NCI-H1694 (cell line): ENCODE results near the gene PRR20G.
"Not testable (repeated sequence)": the region's sequence is repeated elsewhere in the genome, so short reads cannot be mapped to it uniquely, and the experiment has no call there.

Source experiments
- DNase-seq: peaks from one replicate; lab custom pipeline; 2025; lab: John Stamatoyannopoulos, UW

PRR20G gene

DNA sequence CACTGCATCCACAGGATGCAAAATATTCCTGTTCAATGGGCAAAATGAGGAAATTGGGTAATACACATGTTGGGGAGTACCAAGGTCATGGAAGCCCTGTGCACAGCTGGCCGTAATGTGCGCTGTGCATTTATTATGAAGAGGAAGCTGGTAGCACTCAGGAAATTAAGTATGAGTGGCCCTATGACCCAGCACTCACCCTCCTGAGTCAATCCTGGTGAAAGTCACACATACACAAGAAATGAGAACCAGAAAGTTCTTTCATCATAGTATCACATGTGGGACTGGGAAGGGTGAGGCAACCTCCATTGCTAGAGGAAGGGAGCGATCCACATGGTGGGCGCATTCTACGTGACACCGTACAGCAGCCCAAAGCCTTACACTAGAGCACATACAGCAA, 11.4 kb upstream of the PRR20G start:
- DNase-seq, result no peak

GRCh38 chr3:127296959-127297358, 9.1 kb upstream of the PRR20G start:
- no peak for DNase-seq

DNA sequence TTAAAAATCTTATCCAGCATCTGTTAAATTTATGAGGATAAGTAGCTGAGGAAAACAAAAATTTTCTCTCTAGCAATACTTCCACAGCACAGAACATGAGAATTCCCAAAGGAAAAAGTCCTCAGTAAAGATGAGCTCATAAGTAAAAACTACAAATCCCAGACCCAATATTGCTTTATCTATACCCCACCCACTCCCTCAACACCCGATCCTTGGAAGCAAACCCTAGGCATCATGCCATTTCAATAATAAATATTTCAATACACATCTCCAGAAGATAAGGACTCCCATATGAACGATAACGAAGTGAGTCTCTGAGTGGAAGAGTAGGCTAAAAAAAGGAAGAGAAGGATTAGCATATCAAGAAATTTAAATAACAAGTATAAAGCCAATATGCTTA, 8.3 kb upstream of the PRR20G start:
- DNase-seq, result no peak

- not testable (repeated sequence) for DNase-seq
These were observed 5.8 kb upstream of the PRR20G start for GRCh38 chr3:127293650-127294049.

DNA sequence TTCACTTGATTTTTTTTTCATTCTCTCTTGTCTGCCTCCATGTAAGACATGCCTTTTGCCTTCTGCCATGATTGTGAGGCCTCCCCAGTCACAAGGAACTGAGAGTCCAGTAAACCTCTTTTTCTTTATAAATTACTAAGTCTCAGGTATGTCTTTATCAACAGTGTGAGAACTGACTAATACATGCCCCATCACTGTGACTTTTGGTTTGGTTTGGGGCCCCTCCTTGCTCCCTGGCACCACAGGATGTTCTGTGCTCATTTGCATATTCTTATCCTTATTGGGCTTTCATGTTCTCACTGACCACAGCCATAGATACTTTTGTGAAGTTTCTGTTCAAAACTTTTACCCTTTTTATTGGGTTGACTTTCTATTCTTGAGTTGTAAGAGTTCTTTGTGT, 3.8 kb upstream of the PRR20G start:
- DNase-seq, result no peak

DNA sequence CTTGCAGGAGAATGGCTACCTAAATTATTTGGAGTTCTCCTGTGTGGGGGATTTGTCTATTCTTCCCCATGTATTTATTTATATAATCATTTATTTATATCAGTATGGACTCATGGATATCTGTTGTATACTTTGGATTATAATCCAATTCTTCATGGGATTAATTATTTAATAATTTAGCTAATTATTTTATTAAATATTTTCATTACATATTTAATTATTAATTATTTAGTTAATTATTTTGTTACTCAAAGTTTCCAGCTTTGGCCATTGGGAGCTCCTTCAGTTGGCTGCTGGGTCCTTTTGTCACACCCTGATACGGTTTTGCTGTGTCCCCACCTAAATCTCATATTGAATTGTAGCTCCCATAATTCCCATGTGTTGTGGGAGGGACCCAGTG, 3.3 kb upstream of the PRR20G start:
- no peak for DNase-seq

- DNase-seq, result no peak
These were observed 2.1 kb upstream of the PRR20G start for GRCh38 chr3:127289706-127290575.

GRCh38 chr3:127288921-127289705, 1.3 kb upstream of the PRR20G start:
- no peak for DNase-seq

- no peak for DNase-seq
These were observed 497 bp upstream of the PRR20G start for GRCh38 chr3:127288343-127288742.

DNA sequence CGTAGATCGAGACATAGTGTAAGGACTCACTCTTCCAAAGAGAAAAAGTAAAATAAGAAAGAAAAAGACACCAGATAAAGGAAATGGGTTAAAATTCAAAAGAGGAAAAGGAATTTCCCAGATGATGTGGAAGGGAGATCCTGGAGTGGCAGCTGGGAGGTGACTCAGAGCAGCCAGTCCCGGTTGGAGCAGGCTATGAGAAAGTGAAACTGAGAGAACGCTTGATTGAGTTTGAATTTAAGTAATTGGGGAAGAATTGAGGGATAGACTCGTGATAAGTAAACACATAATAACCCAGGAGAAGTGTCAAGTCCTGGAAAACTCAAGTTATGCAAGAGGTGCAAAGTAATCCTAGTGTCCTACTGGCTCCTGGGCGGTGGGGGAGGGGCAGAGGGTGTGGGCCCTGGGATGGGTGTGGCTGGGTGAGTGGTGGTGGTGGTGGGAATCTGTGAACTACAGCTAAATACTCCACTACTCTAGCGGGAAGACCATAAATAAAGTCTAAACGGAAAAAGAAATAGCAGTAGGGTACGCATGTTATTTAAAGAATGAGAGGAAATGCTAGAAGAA, 1.2 kb downstream of the PRR20G start:
- no peak for DNase-seq

- DNase-seq, result no peak
These were observed 3.6 kb downstream of the PRR20G start for GRCh38 chr3:127284258-127284657.

- DNase-seq, result no peak
These were observed 10.3 kb downstream of the PRR20G start for GRCh38 chr3:127277561-127277960.

DNA sequence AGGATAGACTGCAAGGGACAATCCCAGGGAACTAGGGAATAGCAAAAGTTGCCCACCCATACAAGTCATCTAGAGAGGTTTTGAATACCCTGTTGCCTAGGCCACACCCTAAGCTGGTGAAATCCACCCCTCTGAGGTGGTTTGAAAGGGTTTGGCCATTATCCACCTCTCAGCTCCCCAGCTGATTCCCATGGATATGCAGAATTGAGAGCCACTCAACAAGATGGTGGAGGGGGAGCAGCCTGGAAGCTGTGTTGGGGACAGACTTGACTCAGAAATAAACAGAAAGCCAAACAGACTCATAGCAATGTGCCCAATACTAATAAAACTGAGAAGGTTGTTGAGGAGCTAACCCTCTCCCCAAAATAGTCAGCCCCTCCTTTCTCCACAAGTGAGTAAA, 10.9 kb downstream of the PRR20G start:
- DNase-seq, result no peak

DNA sequence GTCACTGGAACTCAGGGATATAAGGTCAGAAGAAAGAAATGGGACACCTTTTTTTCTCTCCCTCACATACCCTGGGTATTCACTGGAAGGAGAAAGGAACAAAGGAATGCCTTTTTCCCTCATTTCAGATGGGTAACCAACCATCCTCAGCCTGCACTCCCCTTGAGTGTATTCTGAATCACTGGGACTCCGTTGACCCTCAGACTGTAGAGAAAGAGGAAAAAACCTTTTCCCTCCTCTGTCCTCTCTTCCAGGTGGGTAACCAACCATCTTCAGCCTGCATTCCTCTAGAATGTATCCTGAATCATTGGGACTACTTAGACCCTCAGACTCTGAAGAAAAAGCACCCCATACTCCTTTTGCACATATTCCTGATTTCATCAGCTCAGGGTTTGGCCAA, 11.4 kb downstream of the PRR20G start:
- DNase-seq, result no peak

DNA sequence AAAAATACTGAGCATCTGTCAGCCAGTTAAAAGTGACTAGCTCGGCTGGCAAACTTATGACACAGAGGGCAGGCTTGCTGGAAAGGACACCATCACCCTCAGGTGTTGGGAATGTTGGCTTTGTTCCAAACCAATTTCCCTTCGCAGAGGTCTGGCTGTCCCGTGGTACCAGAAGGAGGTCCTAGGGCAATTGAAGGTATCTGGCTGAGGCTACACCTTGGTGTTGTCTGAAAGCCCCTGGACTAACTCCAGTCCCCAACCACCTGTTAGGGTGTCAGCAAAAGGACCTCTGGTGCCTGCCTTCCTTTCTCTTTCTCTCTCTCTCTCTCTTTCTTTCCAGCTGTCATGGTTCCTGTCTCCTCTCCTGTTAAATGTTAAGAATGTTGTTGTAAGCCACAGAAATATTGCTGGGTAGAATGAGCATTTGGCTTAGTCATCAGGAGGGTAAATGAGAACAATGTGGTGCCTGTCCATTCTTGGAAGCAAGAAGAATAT, 12.5 kb downstream of the PRR20G start:
- DNase-seq, result no peak

DNA sequence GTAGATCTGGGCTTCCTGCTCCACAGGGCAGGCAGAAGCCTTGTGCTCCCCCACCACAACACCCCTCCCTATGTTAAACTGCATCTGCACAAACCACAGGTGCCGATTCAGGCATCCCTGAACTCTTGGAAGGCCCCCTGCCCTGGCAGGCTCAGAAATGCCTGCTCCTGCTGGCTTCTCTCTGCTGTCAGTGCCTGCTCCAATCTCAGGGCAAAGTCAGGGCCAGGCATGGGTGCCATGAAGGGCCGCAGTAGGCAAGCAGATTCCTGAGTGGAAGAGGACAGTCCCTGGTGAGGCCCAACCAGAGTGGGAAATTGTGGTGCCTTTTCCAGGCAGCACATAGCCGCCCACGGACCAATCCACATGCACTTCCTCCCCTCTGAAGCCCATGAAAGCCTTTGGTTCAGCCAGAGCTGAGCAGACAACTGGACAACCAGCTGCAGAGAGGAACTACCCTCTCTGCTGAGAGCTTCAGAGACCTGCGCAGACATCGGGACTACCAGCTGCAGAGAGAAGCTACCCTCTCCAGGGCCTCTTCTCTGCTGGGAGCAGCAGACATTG, 13.6 kb downstream of the PRR20G start:
- DNase-seq, result no peak

- DNase-seq, result no peak
These were observed 14.6 kb downstream of the PRR20G start for GRCh38 chr3:127273206-127273605.

GRCh38 chr3:127266186-127266585, 21.7 kb downstream of the PRR20G start:
- no peak for DNase-seq

- no peak for DNase-seq
These were observed 22.3 kb downstream of the PRR20G start for GRCh38 chr3:127265581-127265981.

DNA sequence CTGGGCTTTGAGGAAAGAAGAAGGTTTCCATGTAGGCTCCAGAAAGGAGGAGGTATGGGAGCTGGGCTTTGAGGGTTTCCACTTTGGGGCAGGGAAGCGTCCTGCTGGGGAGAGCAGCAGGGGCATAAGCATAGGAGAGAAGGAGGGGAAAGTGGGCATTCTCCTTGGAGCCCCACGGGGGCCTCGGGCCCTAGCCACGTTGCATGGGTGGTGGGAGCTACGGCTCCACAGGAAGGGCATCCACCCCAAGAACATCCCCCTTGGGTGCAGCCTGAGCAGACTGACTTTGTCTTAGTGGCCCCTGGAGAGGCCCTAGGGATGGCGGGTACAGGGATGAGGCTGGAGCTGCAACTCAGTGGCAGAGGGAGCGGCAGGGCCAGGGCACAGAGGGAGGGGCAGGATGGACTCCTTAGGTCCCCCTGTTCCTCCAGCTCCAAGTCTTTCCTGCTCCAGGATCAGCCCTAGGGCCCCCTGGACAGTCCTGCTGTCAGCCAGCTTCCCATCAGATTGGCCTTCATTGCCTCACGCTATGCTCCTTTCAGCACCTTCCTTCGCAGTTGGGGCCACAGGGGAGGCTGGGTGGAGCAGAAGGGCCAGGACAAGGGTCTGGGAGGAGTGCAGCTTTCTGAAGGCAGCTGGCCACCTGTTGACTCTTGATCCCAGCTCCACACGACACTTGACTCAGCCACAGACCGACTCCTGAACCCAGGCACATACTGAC, 22.9 kb downstream of the PRR20G start:
- no peak for DNase-seq

DNA sequence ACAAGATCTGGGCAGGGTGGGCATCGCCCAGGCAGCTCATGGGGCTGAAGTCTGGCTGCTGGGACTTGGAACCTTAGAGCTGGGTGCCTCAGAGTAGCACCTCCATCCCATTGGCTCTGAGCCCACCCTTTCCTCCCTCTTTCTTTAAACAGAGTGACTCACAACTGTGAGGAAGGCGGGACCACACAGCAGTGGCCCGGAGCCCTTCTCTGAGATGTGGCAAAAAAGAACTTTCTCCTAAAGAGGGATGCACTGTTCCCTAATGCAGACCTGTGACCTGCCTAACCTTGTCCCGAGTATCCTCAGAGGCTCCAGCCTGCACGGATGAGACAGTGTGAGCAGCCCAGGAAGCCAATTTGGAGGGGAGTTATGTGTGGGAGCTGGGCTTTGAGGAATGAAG, 23.6 kb downstream of the PRR20G start:
- DNase-seq, result no peak
